Measurements from ENCODE around the gene KRT81.

KRT81 gene

DNA sequence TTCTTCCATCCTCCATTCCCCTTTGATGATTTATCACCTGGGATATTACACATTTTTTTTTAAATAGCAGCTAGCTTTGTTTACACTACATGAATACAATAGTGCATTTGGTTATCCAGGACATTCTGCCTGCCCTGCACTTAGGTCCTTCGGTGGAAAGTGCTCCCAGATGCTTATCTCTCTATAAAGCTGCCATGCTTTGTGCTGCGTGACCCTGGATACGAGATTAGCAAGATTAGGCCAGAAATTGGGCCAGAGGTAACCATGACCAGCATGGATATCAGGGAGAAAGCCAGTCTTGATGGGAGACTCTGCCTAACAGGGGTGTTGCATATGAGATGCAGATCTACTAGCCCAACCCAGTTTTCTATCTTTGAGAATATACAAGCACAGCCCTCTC lies 42.0 kb upstream of the KRT81 start:
- POLR2A ChIA-PET: no interaction called here
- DNase-seq (ENCODE audit: low read depth, low spot score): no peak
- H3K4me3 ChIP-seq (ENCODE audit: low read depth, low read length): no peak overlapping the region
- CTCF ChIA-PET: interaction anchor here (1.2 to 2.3 kb wide), 3 partner anchors 55 to 552 kb away, joined by 3 to 6 read pairs (median 4); no protein-coding TSS in a partner anchor
- TF ChIP-seq, protein P1, sequence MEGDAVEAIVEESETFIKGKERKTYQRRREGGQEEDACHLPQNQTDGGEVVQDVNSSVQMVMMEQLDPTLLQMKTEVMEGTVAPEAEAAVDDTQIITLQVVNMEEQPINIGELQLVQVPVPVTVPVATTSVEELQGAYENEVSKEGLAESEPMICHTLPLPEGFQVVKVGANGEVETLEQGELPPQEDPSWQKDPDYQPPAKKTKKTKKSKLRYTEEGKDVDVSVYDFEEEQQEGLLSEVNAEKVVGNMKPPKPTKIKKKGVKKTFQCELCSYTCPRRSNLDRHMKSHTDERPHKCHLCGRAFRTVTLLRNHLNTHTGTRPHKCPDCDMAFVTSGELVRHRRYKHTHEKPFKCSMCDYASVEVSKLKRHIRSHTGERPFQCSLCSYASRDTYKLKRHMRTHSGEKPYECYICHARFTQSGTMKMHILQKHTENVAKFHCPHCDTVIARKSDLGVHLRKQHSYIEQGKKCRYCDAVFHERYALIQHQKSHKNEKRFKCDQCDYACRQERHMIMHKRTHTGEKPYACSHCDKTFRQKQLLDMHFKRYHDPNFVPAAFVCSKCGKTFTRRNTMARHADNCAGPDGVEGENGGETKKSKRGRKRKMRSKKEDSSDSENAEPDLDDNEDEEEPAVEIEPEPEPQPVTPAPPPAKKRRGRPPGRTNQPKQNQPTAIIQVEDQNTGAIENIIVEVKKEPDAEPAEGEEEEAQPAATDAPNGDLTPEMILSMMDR (IDR thresholded peaks at IDR 0.05; ENCODE audit: insufficient read depth, low read length, missing control alignments): no peak

DNA sequence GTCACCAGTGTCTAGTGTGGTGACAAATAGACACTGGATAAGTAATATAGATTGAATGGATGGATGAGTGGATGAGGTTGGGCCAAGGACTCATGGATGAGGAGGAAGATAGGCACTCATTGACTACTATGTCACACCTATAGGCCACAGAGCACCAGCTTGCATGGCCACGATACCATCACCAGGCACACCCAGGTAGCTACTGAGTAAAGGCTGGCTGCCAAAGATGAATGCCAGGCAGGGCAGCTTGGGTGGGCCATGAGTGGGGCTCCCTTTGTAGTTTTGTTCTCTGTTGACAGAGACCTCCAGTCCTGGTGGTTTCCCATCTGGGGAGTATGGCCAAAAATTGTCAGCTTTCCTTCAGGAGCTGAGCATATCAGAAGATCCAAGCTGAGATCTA lies 41.0 kb upstream of the KRT81 start:
- H3K4me3 ChIP-seq (ENCODE audit: low read depth, low read length): no peak overlapping the region
- ChIA-PET CTCF (interaction anchor here (1.4 to 1.7 kb wide), 3 partner anchors 40 to 547 kb away, joined by 3 to 4 read pairs (median 3); no protein-coding TSS in a partner anchor), POLR2A (no interaction called here)
- no peak for DNase-seq (ENCODE audit: low read depth, low spot score)
- TF ChIP-seq, protein P1 (IDR thresholded peaks at IDR 0.05; ENCODE audit: insufficient read depth, low read length, missing control alignments): no peak

DNA sequence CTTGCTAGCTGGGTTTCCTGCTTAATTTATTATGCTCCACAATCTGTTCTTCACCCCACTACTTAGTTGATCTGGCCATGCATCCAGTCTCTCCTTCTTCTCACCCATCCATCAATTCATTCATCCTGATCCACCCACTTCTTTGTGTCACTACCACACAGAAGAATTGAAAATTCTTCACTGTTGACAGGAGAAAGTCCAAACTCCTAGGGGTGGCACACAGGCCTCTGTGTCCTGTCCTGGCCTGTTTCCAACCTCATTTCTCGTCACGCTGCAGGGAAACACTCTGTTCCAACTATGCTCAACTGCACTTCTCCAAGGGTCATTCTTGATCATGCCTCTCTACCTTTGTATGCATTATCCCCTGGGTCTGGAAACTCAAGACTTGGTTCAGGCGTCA lies 40.5 kb upstream of the KRT81 start:
- TF ChIP-seq, protein P1 (IDR thresholded peaks at IDR 0.05; ENCODE audit: insufficient read depth, low read length, missing control alignments): no peak
- CTCF ChIA-PET: interaction anchor here (1.4 to 6.3 kb wide), 4 partner anchors 10 to 548 kb away, joined by 3 to 53 read pairs (median 4); no protein-coding TSS in a partner anchor
- DNase-seq (ENCODE audit: low read depth, low spot score): no peak
- POLR2A ChIA-PET: no interaction called here
- no peak overlapping the region for H3K4me3 ChIP-seq (ENCODE audit: low read depth, low read length)

DNA sequence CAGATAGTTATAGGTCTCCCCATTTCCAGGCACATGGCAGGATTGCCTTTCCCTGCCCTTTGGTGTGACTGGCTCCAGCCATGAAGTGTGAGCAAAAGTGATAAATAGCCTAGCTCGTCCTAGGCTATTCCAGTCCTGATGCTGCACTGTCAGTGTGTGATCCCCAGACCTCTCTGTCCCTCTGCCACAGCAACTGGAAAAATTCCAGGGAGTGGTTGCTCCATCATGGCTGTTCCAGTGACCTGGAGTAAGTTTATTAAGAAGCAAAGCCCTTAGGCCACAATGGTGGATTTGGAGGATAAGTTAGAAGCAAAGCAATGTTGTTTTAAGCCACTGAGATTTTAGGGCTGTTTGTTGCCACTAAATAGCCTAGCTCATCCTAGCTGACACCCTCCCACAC lies 39.7 kb upstream of the KRT81 start:
- CTCF ChIA-PET: interaction anchor here (1.0 to 6.3 kb wide), 5 partner anchors 9 to 549 kb away, joined by 3 to 53 read pairs (median 4); no protein-coding TSS in a partner anchor

DNA sequence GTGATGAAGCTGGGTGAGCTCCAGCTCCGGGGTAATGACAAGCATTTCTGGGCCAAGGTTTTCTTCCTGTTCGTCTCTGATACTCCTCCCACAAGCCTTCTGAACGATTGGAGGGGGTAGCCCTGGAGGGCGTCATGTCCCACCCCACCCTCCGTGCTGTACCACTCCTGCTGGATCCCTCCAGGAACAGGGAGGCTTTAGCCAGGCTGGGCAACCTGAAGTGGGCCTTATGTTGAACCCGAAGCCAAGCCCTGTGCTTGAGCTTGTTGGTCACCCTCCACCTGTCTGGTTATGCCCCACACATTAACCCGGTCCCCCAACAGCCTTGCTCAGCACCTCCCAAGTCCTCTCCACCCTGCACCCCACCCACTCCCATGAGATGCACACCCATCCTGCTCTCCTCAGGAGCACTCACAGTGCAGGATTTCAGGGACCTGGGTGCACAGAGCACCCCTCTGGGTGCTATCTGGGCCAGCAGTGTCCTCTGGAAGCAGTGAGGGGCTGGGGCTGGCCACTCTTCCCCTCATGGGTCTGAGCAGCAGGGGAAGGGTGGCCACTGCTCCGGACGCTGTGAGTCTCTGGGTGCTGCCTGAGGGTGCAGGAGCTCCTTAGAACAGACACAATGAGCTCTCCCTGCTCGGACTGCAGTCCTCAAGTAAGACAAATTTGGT lies 36.6 kb upstream of the KRT81 start:
- ChIA-PET POLR2A (no interaction called here), CTCF (interaction anchor here (0.5 to 12.4 kb wide), 59 partner anchors 11 to 664 kb away, joined by 3 to 182 read pairs (median 5); partner anchors contain the start of genes KRT7 and KRT86)
- H3K4me3 ChIP-seq (ENCODE audit: low read depth, low read length): no peak overlapping the region
- DNase-seq (ENCODE audit: low read depth, low spot score): no peak
- TF ChIP-seq, protein P1 (IDR thresholded peaks at IDR 0.05; ENCODE audit: insufficient read depth, low read length, missing control alignments): no peak

More for the DNA sequence above, 39.7 kb upstream of the KRT81 start:
- TF ChIP-seq, protein P1 (IDR thresholded peaks at IDR 0.05; ENCODE audit: insufficient read depth, low read length, missing control alignments): no peak
- H3K4me3 ChIP-seq (ENCODE audit: low read depth, low read length): no peak overlapping the region
- POLR2A ChIA-PET: no interaction called here
- no peak for DNase-seq (ENCODE audit: low read depth, low spot score)

DNA sequence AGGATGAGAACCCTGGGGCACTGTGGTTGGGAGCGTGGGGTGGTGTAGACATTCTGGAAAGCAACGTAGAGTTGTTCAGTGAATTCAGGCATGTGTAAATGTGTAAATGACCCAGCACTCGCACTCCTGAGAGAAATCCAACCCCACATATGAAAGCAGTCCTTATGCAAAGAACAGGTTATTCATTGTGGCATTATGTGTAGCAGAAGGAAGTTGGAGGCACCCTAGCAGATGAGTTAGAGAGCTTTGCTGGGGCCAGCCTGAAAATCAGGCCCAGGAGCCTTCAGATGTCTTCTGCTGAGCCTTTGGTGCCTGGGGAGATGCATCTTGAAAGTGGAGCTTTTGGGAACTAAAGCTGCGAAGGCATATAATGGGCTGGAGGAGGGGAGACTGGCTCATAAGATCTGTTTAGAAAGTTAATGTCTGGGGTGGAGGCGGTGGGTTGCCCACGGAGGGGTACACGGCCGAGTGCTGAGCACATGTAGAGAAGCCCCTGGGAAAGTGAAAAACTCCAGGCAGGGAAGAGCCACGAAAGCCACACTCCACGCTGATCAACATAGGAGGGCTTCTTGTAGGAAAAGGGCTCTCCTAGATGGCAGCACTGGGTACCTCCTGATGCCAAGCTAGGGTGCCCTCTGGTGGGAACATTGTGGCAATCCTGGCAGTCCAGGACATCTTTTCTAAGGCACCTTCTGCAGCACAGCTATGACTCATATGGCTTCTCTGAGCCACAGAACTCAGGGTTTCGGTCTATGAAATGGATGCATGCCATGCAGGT lies 35.9 kb upstream of the KRT81 start:
- ChIA-PET CTCF (interaction anchor here (0.5 to 12.4 kb wide), 55 partner anchors 10 to 679 kb away, joined by 3 to 182 read pairs (median 6); partner anchors contain the start of genes EIF4B, KRT7 and KRT86), POLR2A (no interaction called here)
- no peak overlapping the region for H3K4me3 ChIP-seq (ENCODE audit: low read depth, low read length)
- TF ChIP-seq, protein P1 (IDR thresholded peaks at IDR 0.05; ENCODE audit: insufficient read depth, low read length, missing control alignments): peak; percentile 98
- DNase-seq (ENCODE audit: low read depth, low spot score): peak; percentile 55

Data from AG04449 (cell line).